Liver (tissue), 9 donors: ENCODE measurements around the gene APIP. TPM values are rescaled to one million over a fixed set of nuclear protein-coding genes. Genes with fewer than 3 reads are reported as not detected.

Experiments
- DNase-seq: peaks from one replicate; pipeline ENCODE4 v3.0.0-alpha.2; 2017; ENCODE audit warnings: low spot score
- H3K27ac ChIP-seq, 2 donors: one replicate each; pipeline ENCODE4 v1.7.0; 2013; ENCODE audit warnings: inconsistent platforms in 2 of 2, low read length in 2 of 2, control low read depth in 1 of 2, low read depth in 1 of 2, mild to moderate bottlenecking in 1 of 2
- H3K27me3 ChIP-seq, 4 donors: one replicate each; pipeline versions ENCODE4 v1.6.1 to v1.7.0; 2013; ENCODE audit warnings: low read length in 3 of 4, inconsistent platforms in 1 of 4, mild to moderate bottlenecking in 1 of 4, moderate library complexity in 1 of 4; ENCODE audit not compliant: control insufficient read depth in 4 of 4, insufficient read depth in 4 of 4
- H3K36me3 ChIP-seq, 4 donors: one replicate each; pipeline versions ENCODE4 v1.6.1 to v1.7.0; 2013; ENCODE audit warnings: low read length in 3 of 4, mild to moderate bottlenecking in 3 of 4, low read depth in 1 of 4, moderate library complexity in 1 of 4; ENCODE audit not compliant: control insufficient read depth in 4 of 4, insufficient read depth in 3 of 4
- H3K4me1 ChIP-seq, 4 donors: one replicate each; pipeline versions ENCODE4 v1.6.1 to v1.7.0; 2013; ENCODE audit warnings: low read length in 3 of 4, mild to moderate bottlenecking in 3 of 4, moderate library complexity in 1 of 4; ENCODE audit not compliant: control insufficient read depth in 4 of 4, insufficient read depth in 4 of 4
- H3K4me3 ChIP-seq, 3 donors: one replicate each; pipeline versions ENCODE4 v1.6.1 to v1.7.0; 2013; ENCODE audit warnings: low read length in 3 of 3, control low read depth in 1 of 3, low read depth in 1 of 3, mild to moderate bottlenecking in 1 of 3
- H3K9ac ChIP-seq, 2 donors: one replicate each; pipeline ENCODE4 v1.7.0; 2013; ENCODE audit warnings: low read length in 2 of 2, mild to moderate bottlenecking in 2 of 2, moderate library complexity in 2 of 2, control low read depth in 1 of 2, low read depth in 1 of 2
- H3K9me3 ChIP-seq, 4 donors: one replicate each; pipeline versions ENCODE4 v1.6.1 to v1.7.0; 2013; ENCODE audit warnings: low read length in 3 of 4; ENCODE audit not compliant: control insufficient read depth in 4 of 4
- ATF3 ChIP-seq: IDR thresholded peaks from 2 replicates; pipeline ENCODE4 v1.6.1; 2016; ENCODE audit warnings: antibody characterized with exemption
- EGR1 ChIP-seq, 2 donors: IDR thresholded peaks; 2 replicates each; pipeline ENCODE4 v1.6.1; 2016 to 2018; ENCODE audit warnings: antibody characterized with exemption in 2 of 2, low read depth in 2 of 2
- FOXA1 ChIP-seq: IDR thresholded peaks from 2 replicates; pipeline ENCODE4 v1.6.1; 2016; ENCODE audit warnings: antibody characterized with exemption
- FOXA2 ChIP-seq: IDR thresholded peaks from 2 replicates; pipeline ENCODE4 v1.6.1; 2016; ENCODE audit warnings: antibody characterized with exemption
- GABPA ChIP-seq, 2 donors: IDR thresholded peaks in 1 of 2; conservative IDR thresholded peaks in 1 of 2; 2 replicates each; pipeline ENCODE4 v1.6.1; 2016; ENCODE audit warnings: antibody characterized with exemption in 2 of 2, mild to moderate bottlenecking in 1 of 2, moderate library complexity in 1 of 2
- HNF4A ChIP-seq, 2 donors: conservative IDR thresholded peaks; 2 replicates each; pipeline ENCODE4 v1.6.1; 2016; ENCODE audit warnings: antibody characterized with exemption in 2 of 2, mild to moderate bottlenecking in 2 of 2
- HNF4G ChIP-seq: IDR thresholded peaks from 2 replicates; pipeline ENCODE4 v1.6.1; 2016; ENCODE audit warnings: antibody characterized with exemption
- JUND ChIP-seq, 2 donors: IDR thresholded peaks; 2 replicates each; pipeline ENCODE4 v1.6.1; 2016; ENCODE audit warnings: antibody characterized with exemption in 2 of 2
- NR2F2 ChIP-seq: IDR thresholded peaks from 2 replicates; pipeline ENCODE4 v1.6.1; 2016; ENCODE audit warnings: antibody characterized with exemption
- RAD21 ChIP-seq, 2 donors: IDR thresholded peaks; 2 replicates each; pipeline ENCODE4 v1.6.1; 2016; ENCODE audit warnings: antibody characterized with exemption in 2 of 2, mild to moderate bottlenecking in 2 of 2
- RXRA ChIP-seq, 2 donors: IDR thresholded peaks; 2 replicates each; pipeline ENCODE4 v1.6.1; 2017 to 2018; ENCODE audit warnings: antibody characterized with exemption in 2 of 2, mild to moderate bottlenecking in 1 of 2
- SP1 ChIP-seq: IDR thresholded peaks from 2 replicates; pipeline ENCODE4 v1.6.1; 2018; ENCODE audit warnings: antibody characterized with exemption, mild to moderate bottlenecking
- TAF1 ChIP-seq: conservative IDR thresholded peaks from 2 replicates; pipeline ENCODE4 v1.6.1; 2016; ENCODE audit warnings: antibody characterized with exemption, mild to moderate bottlenecking
- YY1 ChIP-seq: IDR thresholded peaks from 2 replicates; pipeline ENCODE4 v1.6.1; 2016; ENCODE audit warnings: antibody characterized with exemption, mild to moderate bottlenecking
- ZBTB33 ChIP-seq: IDR thresholded peaks from 2 replicates; pipeline ENCODE4 v1.6.1; 2016; ENCODE audit warnings: antibody characterized with exemption
- WGBS: extraction: QIAGEN DNeasy Blood & Tissue Kit; methylation state at CpG from one replicate; pipeline ENCODE4 v1.1.7; 2013; 5-methylcytosine and 5-hydroxymethylcytosine counted together
- polyA plus RNA-seq, 2 donors: library from polyadenylated mRNA; stranded (reverse) in 1 of 2; unstranded in 1 of 2; fragments of 200-250 nt in 1 of 2; fragments of >200 nt in 1 of 2; fragmentation: Nextera tagmentation in 1 of 2; extraction: Ambion mirVana in 1 of 2; gene quantifications; one replicate each; pipeline versions ENCODE4 v1.2.1 to v1.2.3, GENCODE V29; 2013 to 2015
- total RNA-seq, 2 donors: library from RNA; depleted of rRNA; stranded (reverse); fragments of >200 nt; gene quantifications; one replicate each; pipeline ENCODE4 v1.2.3, GENCODE V29; 2014
- TF ChIP-seq, protein P1 (sequence below): IDR thresholded peaks from 2 replicates; pipeline ENCODE4 v1.6.1; 2016; ENCODE audit warnings: antibody characterized with exemption, mild to moderate bottlenecking
- TF ChIP-seq, protein P2 (sequence below): fragments of 150-350 bp; IDR thresholded peaks from 2 replicates; pipeline ENCODE4 v1.5.1; 2017; ENCODE audit warnings: improper control_type of control experiment, low read depth, low read length; ENCODE audit not compliant: missing input control
- TF ChIP-seq, protein P3 (sequence below): IDR thresholded peaks from 2 replicates; pipeline ENCODE4 v1.6.1; 2016; ENCODE audit warnings: antibody characterized with exemption
- donor health status: healthy.
- donor health status: healthy.
- donor health status: healthy.
- donor health status: healthy.
- donor health status: healthy.

Gene APIP
- total and polyA plus RNA-seq, 4 donors = 13.4 to 26.3 (median 16.5) TPM

GRCh38 chr11:34850334-34850733 lies 65.8 kb downstream of the APIP start:
- H3K27ac ChIP-seq = no peak overlapping the region
- H3K9me3 ChIP-seq = no peaks in the 10 kb centered on the region
- 66% methylated on average over 4 of the region's 4 CpGs for WGBS
- DNase-seq = no peak
- H3K36me3 ChIP-seq = no peaks in the 10 kb centered on the region
- no peak overlapping the region for H3K4me3 ChIP-seq
- TF ChIP-seq SP1 (no peak), JUND (IDR thresholded peaks at IDR 0.05) (no peak), YY1 (no peak), ATF3 (no peak), RAD21 (IDR thresholded peaks at IDR 0.05) (no peak), ZBTB33 (no peak), NR2F2 (no peak), FOXA1 (no peak), HNF4G (no peak), TAF1 (no peak), EGR1 (IDR thresholded peaks at IDR 0.05; ENCODE audit: low read depth in 2 of 2) (no peak), FOXA2 (no peak), HNF4A (conservative IDR thresholded peaks at IDR 0.05) (no peak), RXRA (IDR thresholded peaks at IDR 0.05) (no peak)
- TF ChIP-seq, protein P1, sequence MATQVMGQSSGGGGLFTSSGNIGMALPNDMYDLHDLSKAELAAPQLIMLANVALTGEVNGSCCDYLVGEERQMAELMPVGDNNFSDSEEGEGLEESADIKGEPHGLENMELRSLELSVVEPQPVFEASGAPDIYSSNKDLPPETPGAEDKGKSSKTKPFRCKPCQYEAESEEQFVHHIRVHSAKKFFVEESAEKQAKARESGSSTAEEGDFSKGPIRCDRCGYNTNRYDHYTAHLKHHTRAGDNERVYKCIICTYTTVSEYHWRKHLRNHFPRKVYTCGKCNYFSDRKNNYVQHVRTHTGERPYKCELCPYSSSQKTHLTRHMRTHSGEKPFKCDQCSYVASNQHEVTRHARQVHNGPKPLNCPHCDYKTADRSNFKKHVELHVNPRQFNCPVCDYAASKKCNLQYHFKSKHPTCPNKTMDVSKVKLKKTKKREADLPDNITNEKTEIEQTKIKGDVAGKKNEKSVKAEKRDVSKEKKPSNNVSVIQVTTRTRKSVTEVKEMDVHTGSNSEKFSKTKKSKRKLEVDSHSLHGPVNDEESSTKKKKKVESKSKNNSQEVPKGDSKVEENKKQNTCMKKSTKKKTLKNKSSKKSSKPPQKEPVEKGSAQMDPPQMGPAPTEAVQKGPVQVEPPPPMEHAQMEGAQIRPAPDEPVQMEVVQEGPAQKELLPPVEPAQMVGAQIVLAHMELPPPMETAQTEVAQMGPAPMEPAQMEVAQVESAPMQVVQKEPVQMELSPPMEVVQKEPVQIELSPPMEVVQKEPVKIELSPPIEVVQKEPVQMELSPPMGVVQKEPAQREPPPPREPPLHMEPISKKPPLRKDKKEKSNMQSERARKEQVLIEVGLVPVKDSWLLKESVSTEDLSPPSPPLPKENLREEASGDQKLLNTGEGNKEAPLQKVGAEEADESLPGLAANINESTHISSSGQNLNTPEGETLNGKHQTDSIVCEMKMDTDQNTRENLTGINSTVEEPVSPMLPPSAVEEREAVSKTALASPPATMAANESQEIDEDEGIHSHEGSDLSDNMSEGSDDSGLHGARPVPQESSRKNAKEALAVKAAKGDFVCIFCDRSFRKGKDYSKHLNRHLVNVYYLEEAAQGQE = no peak
- TF ChIP-seq, protein P2, sequence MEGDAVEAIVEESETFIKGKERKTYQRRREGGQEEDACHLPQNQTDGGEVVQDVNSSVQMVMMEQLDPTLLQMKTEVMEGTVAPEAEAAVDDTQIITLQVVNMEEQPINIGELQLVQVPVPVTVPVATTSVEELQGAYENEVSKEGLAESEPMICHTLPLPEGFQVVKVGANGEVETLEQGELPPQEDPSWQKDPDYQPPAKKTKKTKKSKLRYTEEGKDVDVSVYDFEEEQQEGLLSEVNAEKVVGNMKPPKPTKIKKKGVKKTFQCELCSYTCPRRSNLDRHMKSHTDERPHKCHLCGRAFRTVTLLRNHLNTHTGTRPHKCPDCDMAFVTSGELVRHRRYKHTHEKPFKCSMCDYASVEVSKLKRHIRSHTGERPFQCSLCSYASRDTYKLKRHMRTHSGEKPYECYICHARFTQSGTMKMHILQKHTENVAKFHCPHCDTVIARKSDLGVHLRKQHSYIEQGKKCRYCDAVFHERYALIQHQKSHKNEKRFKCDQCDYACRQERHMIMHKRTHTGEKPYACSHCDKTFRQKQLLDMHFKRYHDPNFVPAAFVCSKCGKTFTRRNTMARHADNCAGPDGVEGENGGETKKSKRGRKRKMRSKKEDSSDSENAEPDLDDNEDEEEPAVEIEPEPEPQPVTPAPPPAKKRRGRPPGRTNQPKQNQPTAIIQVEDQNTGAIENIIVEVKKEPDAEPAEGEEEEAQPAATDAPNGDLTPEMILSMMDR = no peak
- TF ChIP-seq, protein P3, sequence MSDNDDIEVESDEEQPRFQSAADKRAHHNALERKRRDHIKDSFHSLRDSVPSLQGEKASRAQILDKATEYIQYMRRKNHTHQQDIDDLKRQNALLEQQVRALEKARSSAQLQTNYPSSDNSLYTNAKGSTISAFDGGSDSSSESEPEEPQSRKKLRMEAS = no peak
- no peaks in the 10 kb centered on the region for H3K27me3 ChIP-seq
- H3K9ac ChIP-seq = no peak overlapping the region
- H3K4me1 ChIP-seq = no peaks in the 10 kb centered on the region

DNA sequence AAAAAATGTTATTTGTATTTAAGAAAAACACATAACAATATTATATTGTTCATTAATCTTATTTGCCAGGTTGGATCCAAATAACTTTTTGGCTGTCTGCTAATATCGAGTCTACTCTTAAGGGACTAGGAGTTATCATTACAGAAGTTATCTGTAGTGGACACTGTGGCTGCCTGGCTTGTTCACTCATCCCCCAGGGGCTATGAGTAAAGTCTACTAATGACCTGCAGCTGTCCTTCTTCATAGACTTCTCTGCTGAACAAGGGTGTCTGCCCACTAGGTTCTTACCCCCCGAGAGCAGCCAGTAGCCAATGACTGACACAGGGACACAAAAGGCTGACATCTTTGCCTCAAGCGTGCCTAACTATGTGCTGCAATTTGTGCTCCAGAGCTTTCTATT lies 69.7 kb downstream of the APIP start:
- Histone ChIP-seq H3K4me3 (no peak overlapping the region), H3K4me1 (no peaks in the 10 kb centered on the region), H3K27me3 (no peaks in the 10 kb centered on the region), H3K9ac (no peak overlapping the region), H3K27ac (no peak overlapping the region), H3K9me3 (no peaks in the 10 kb centered on the region), H3K36me3 (no peaks in the 10 kb centered on the region)
- WGBS = 94% methylated on average over 3 of the region's 3 CpGs
- no peak for DNase-seq
- TF ChIP-seq EGR1 (IDR thresholded peaks at IDR 0.05; ENCODE audit: low read depth in 2 of 2) (no peak), YY1 (no peak), FOXA1 (no peak), RXRA (IDR thresholded peaks at IDR 0.05) (no peak), FOXA2 (no peak), RAD21 (IDR thresholded peaks at IDR 0.05) (no peak), GABPA (IDR thresholded peaks at IDR 0.05 in 1 of 2, conservative IDR thresholded peaks at IDR 0.05 in 1 of 2) (no peak), ZBTB33 (no peak)
- TF ChIP-seq, protein P3 = no peak
- TF ChIP-seq, protein P2 = no peak
